ENCODE data around the gene ARL4A. TPM values are rescaled to one million over a fixed set of nuclear protein-coding genes. Genes with fewer than 3 reads are reported as not detected.

The ARL4A gene
- total and polyA plus RNA-seq, 9 of the 15 experiments (the other 6 are each of a cell fraction or from before 2014, with no cell fraction given), result 118 to 688 (median 172) TPM

DNA sequence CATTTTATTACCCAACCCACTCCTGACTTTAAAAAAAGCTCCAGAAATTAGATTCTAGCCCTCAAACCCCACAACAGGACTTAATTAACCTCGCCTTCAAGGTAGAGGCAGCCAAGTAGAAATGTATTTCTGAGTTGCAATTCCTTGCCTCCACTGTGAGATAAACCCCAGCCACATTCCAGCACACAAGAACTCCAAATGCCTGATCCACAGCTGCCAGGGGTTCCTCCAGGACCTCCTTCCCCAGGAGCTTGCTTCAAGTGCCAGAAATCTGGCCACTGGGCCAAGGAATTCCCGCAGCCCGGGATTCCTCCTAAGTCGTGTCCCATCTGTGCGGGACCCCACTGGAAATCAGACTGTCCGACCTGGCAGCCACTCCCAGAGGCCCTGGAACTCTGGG is 25.9 kb upstream of the ARL4A start:
- TF ChIP-seq CBFA2T3 (IDR thresholded peaks at IDR 0.05) (no peak), RHOXF2B (CRISPR knock-in tag; conservative IDR thresholded peaks at IDR 0.05) (no peak), CHD4 (IDR thresholded peaks at IDR 0.05; ENCODE audit: insufficient read depth, insufficient replicate concordance, low read depth, low read length, poor library complexity, severe bottlenecking) (no peak), GABPA (tag; conservative IDR thresholded peaks at IDR 0.05; ENCODE audit: low read depth) (no peak)
- ChIA-PET POLR2A (no interaction called here), CTCF (ENCODE audit: low intra/inter-chr PET ratio) (no interaction called here)
- no peak for DNase-seq (ENCODE audit: extremely low read depth in 1 of 4, low spot score in 3 of 4)
- H3K79me2 ChIP-seq (ENCODE audit: control insufficient read depth, insufficient read depth, low read length), result no peaks in the 10 kb centered on the region
- intact Hi-C loops (cut with micrococcal nuclease), result no loop called here
- H2AFZ ChIP-seq (ENCODE audit: low read depth, low read length), result no peak overlapping the region
- no peak overlapping the region for H3K4me3 ChIP-seq
- no peaks in the 10 kb centered on the region for H3K9me1 ChIP-seq (ENCODE audit: control insufficient read depth, insufficient read depth, low read length)
- H3K4me2 ChIP-seq (ENCODE audit: insufficient read depth, low read length), result no peak overlapping the region
- H4K20me1 ChIP-seq (replicated peaks; ENCODE audit: control insufficient read depth, insufficient read depth, low read length), result no peaks in the 10 kb centered on the region
- H3K4me1 ChIP-seq (replicated peaks in 1 of 2; ENCODE audit: control insufficient read depth in 2 of 2, insufficient read depth in 2 of 2, low read length in 2 of 2), result no peaks in the 10 kb centered on the region
- no peak for ATAC-seq
- in situ Hi-C loops (cut with MboI), result no loop called here
- no peak overlapping the region for H3K9ac ChIP-seq (ENCODE audit: insufficient read depth in 1 of 2, low read depth in 2 of 2, low read length in 2 of 2)
- FAIRE-seq, result no peak
- no peaks in the 10 kb centered on the region for H3K27me3 ChIP-seq (ENCODE audit: control insufficient read depth in 2 of 2, insufficient read depth in 2 of 2, low read length in 2 of 2)
- H3K36me3 ChIP-seq (ENCODE audit: control insufficient read depth, insufficient read depth, low read length), result no peaks in the 10 kb centered on the region
- H3K27ac ChIP-seq (ENCODE audit: extremely low read depth, low read depth, low read length), result no peak overlapping the region
- 42% methylated on average over 6 of the region's 6 CpGs for WGBS (ENCODE audit: insufficient coverage, low coverage, missing lambda C conversion rate)
- BruUV-seq (replicated peaks), result no TSS peak
- H3K9me3 ChIP-seq (replicated peaks; ENCODE audit: control insufficient read depth, insufficient read depth, low read depth, low read length), result no peaks in the 10 kb centered on the region

DNA sequence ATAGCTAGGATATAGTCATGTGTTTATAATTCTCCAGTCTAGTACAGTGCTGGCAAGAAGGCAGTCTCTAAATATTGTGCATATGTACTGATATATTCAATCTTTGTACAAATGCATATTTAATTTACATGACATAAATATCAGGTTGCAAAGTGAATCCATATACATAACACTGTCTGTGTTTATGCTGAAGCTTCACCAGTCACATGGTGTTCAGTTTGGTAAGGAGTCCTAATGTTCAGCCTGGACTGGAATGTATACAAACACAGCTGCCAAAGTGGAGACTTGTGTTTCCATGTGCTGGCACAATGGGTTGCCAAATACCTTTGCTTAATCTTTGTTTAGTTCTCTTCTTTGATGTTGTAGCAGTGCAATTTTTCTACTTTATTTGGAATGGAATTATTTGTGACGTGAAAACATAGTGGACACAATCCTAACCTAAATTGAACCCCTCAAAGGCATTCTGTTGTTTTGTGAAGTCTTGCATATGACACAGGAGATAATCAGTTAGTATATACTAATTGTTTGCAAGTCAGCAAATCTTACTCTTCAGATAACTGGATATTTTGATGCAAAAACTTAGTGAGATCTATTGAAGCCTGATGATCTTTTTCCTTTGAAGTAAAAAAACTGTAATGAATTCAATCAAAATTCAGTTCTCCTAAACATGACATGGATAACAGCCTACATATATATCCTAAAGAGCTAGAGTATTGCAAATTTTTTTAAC is 17.3 kb upstream of the ARL4A start:
- Histone ChIP-seq H3K9me3 (replicated peaks; ENCODE audit: control insufficient read depth, insufficient read depth, low read depth, low read length) (no peaks in the 10 kb centered on the region), H3K4me2 (ENCODE audit: insufficient read depth, low read length) (no peak overlapping the region), H3K36me3 (ENCODE audit: control insufficient read depth, insufficient read depth, low read length) (no peaks in the 10 kb centered on the region), H3K27me3 (ENCODE audit: control insufficient read depth in 2 of 2, insufficient read depth in 2 of 2, low read length in 2 of 2) (no peaks in the 10 kb centered on the region), H3K4me3 (no peak overlapping the region), H3K9me1 (ENCODE audit: control insufficient read depth, insufficient read depth, low read length) (no peaks in the 10 kb centered on the region), H2AFZ (ENCODE audit: low read depth, low read length) (no peak overlapping the region; the same call in 1 of the 2 replicates), H3K4me1 (replicated peaks in 1 of 2; ENCODE audit: control insufficient read depth in 2 of 2, insufficient read depth in 2 of 2, low read length in 2 of 2) (no peaks in the 10 kb centered on the region), H4K20me1 (replicated peaks; ENCODE audit: control insufficient read depth, insufficient read depth, low read length) (no peaks in the 10 kb centered on the region), H3K79me2 (ENCODE audit: control insufficient read depth, insufficient read depth, low read length) (no peaks in the 10 kb centered on the region), H3K9ac (ENCODE audit: insufficient read depth in 1 of 2, low read depth in 2 of 2, low read length in 2 of 2) (no peak overlapping the region), H3K27ac (ENCODE audit: extremely low read depth, low read depth, low read length) (no peak overlapping the region)
- in situ Hi-C loops (cut with MboI) (no loop called here), intact Hi-C loops (cut with micrococcal nuclease) (no loop called here)
- 60% methylated on average over 1 of the region's 1 CpG for WGBS (ENCODE audit: insufficient coverage, low coverage, missing lambda C conversion rate)
- ATAC-seq (peak; percentile 34; the same call in 2 of the 3 replicates), DNase-seq (ENCODE audit: extremely low read depth in 1 of 4, low spot score in 3 of 4) (no peak), FAIRE-seq (no peak)
- ChIA-PET POLR2A (interaction anchor here (0.9 kb wide), 1 partner anchor 12 kb away, joined by 3 read pairs; no protein-coding TSS in a partner anchor), CTCF (ENCODE audit: low intra/inter-chr PET ratio) (no interaction called here)
- TF ChIP-seq C11orf30 (IDR thresholded peaks at IDR 0.05; ENCODE audit: low read depth), result peak; percentile 73
- TF ChIP-seq MAFK (IDR thresholded peaks at IDR 0.05; ENCODE audit: low read length), result peak; percentile 30; the same call in 1 of the 2 replicates
- no peak for TF ChIP-seq ARNT (IDR thresholded peaks at IDR 0.05)
- TF ChIP-seq STAT5B (CRISPR knock-in tag; IDR thresholded peaks at IDR 0.05), result no peak
- TF ChIP-seq TEAD4 (IDR thresholded peaks at IDR 0.05; ENCODE audit: low read length), result no peak
- no peak for TF ChIP-seq TEAD4 (CRISPR knock-in tag; IDR thresholded peaks at IDR 0.05; ENCODE audit: borderline replicate concordance)
- TF ChIP-seq ZNF316 (IDR thresholded peaks at IDR 0.05), result peak; percentile 80
- TF ChIP-seq, protein P1, sequence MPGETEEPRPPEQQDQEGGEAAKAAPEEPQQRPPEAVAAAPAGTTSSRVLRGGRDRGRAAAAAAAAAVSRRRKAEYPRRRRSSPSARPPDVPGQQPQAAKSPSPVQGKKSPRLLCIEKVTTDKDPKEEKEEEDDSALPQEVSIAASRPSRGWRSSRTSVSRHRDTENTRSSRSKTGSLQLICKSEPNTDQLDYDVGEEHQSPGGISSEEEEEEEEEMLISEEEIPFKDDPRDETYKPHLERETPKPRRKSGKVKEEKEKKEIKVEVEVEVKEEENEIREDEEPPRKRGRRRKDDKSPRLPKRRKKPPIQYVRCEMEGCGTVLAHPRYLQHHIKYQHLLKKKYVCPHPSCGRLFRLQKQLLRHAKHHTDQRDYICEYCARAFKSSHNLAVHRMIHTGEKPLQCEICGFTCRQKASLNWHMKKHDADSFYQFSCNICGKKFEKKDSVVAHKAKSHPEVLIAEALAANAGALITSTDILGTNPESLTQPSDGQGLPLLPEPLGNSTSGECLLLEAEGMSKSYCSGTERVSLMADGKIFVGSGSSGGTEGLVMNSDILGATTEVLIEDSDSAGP (CRISPR knock-in tag; IDR thresholded peaks at IDR 0.05), result no peak
- TF ChIP-seq MAFG (tag; conservative IDR thresholded peaks at IDR 0.05), result peak; percentile 72
- BruUV-seq (replicated peaks), result no TSS peak
